Ascending aorta (tissue), 2 donors: ENCODE results near the gene CMTM1. TPM values are rescaled to one million over a fixed set of nuclear protein-coding genes. Genes with fewer than 3 reads are reported as not detected.
A peak's percentile ranks its signal among the peaks of the same experiment; 100 is the strongest.

Experiments
- DNase-seq, 2 donors: peaks; one replicate each; pipeline ENCODE4 v3.0.0-alpha.2; 2019; ENCODE audit warnings: low spot score in 2 of 2
- H3K27ac ChIP-seq, 2 donors: fragments of 200-600 bp; sonication (generic); one replicate each; pipeline ENCODE4 v1.5.1; 2016 to 2017; ENCODE audit warnings: mild to moderate bottlenecking in 1 of 2
- H3K27me3 ChIP-seq: fragments of 200-600 bp; sonication (generic); one replicate; pipeline ENCODE4 v1.5.1; 2017
- H3K36me3 ChIP-seq, 2 donors: fragments of 200-600 bp; sonication (generic); one replicate each; pipeline ENCODE4 v1.5.1; 2016
- H3K4me1 ChIP-seq, 2 donors: fragments of 200-600 bp; sonication (generic); one replicate each; pipeline ENCODE4 v1.5.1; 2016 to 2017; ENCODE audit warnings: mild to moderate bottlenecking in 1 of 2
- H3K4me3 ChIP-seq, 2 donors: fragments of 200-600 bp; sonication (generic); one replicate each; pipeline ENCODE4 v1.5.1; 2016 to 2017; ENCODE audit warnings: mild to moderate bottlenecking in 1 of 2
- H3K9me3 ChIP-seq, 2 donors: fragments of 200-600 bp; sonication (generic); one replicate each; pipeline ENCODE4 v1.5.1; 2016
- intact Hi-C: fragments of 100-400 bp; cut with DNase I; formaldehyde crosslinking; loops from one replicate; pipeline ENCODE4 v1.15.1; 2023
- total RNA-seq: library from RNA; depleted of rRNA; stranded (reverse); fragments of >200 nt; gene quantifications from one replicate; pipeline ENCODE4 v1.1.0, GENCODE V29; 2016
- TF ChIP-seq, protein P1 (sequence below), 3 experiments: fragments of 200-600 bp in 2 of 3; fragments of 450-650 bp in 1 of 3; sonication (generic) in 2 of 3; IDR thresholded peaks; one replicate each; pipeline ENCODE4 v1.5.1; 2016 to 2019; ENCODE audit warnings: antibody characterized with exemption in 3 of 3, mild to moderate bottlenecking in 1 of 3, moderate library complexity in 1 of 3

The CMTM1 gene, protein sequence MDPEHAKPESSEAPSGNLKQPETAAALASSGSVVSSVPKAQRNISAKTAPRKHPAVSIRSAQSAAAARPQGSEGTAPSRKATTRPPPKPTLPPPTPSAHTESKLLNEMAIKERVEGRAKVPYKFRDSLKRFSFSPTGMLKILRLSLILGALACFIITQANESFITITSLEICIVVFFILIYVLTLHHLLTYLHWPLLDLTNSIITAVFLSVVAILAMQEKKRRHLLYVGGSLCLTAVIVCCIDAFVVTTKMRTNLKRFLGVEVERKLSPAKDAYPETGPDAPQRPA
- total RNA-seq = not detected

DNA sequence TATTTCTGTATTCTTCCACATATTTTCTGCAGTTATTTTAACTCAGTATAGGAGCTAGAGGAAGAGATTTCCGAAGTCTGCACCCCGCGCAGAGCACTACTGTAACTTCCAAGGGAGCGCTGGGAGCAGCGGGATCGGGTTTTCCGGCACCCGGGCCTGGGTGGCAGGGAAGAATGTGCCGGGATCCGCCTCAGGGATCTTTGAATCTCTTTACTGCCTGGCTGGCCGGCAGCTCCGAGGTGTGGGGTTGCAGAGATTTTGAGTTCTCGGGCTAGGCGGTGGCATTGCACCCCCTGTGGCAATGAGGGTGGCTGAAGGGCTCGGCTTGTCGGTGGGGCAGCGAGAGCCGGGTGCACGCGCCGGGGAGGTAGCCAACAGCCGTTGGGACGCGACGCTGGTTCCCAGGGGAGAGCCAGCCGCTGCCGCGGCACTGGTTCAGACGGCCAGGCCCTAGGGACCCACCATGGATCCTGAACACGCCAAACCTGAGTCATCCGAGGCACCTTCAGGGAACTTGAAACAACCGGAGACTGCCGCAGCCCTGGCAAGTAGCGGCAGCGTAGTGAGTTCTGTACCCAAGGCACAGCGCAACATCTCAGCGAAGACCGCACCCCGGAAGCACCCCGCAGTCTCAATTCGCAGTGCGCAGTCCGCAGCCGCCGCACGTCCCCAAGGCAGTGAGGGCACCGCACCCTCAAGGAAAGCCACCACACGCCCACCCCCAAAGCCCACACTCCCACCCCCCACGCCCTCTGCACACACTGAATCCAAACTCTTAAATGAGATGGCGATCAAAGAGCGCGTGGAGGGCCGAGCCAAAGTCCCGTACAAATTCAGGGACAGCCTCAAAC is at the start of gene CMTM1:
Gene CMTM1, plus strand, starts transcription at position 389 of the 851 bp plus-strand sequence. Its CDS starts 75 bp downstream, at position 464.
- H3K36me3 ChIP-seq = peaks cover 0 to 22% of the 10 kb centered on the region in 2 donors
- DNase-seq = no peak
- TF ChIP-seq, protein P1, sequence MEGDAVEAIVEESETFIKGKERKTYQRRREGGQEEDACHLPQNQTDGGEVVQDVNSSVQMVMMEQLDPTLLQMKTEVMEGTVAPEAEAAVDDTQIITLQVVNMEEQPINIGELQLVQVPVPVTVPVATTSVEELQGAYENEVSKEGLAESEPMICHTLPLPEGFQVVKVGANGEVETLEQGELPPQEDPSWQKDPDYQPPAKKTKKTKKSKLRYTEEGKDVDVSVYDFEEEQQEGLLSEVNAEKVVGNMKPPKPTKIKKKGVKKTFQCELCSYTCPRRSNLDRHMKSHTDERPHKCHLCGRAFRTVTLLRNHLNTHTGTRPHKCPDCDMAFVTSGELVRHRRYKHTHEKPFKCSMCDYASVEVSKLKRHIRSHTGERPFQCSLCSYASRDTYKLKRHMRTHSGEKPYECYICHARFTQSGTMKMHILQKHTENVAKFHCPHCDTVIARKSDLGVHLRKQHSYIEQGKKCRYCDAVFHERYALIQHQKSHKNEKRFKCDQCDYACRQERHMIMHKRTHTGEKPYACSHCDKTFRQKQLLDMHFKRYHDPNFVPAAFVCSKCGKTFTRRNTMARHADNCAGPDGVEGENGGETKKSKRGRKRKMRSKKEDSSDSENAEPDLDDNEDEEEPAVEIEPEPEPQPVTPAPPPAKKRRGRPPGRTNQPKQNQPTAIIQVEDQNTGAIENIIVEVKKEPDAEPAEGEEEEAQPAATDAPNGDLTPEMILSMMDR (IDR thresholded peaks at IDR 0.05) = no peak
- intact Hi-C loops = no loop called here
- no peaks in the 10 kb centered on the region for H3K9me3 ChIP-seq
- H3K27me3 ChIP-seq = no peaks in the 10 kb centered on the region
- no peak within 1 kb of the TSS for H3K27ac ChIP-seq
- no peak within 1 kb of the TSS for H3K4me3 ChIP-seq
- H3K4me1 ChIP-seq = no peaks in the 10 kb centered on the region

DNA sequence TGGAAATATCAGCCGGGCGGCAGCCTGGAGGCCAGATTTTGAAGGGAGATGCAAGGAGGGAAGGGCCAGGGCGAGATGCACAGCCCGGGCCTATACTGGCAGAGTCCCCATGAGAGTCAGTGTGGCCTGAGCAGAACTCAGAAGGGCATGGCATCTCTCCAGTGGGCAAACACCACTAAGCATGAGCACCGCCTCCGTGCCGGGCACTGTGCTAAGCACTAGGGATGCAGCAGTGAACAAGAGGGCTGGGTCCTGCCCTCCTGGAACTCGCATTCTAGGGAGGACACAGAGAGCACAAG is 49.8 kb upstream of the CMTM1 start:
- Histone ChIP-seq H3K27me3 (no peaks in the 10 kb centered on the region), H3K4me1 (peaks cover 30 to 63% of the 10 kb centered on the region in 2 donors), H3K36me3 (no peaks in the 10 kb centered on the region), H3K27ac (peak overlapping the region; percentile 98 to 99), H3K4me3 (peak overlapping the region in 1 of 2 donors; percentile 36), H3K9me3 (no peaks in the 10 kb centered on the region)
- DNase-seq = no peak
- intact Hi-C loops = loop anchor here (2.0 kb wide), 2 partner anchors 14 to 30 kb away; no protein-coding TSS in a partner anchor
- TF ChIP-seq, protein P1 (IDR thresholded peaks at IDR 0.05) = no peak

GRCh38 chr16:66516808-66517585 is 49.2 kb upstream of the CMTM1 start:
- TF ChIP-seq, protein P1 (IDR thresholded peaks at IDR 0.05) = no peak
- peak overlapping the region; percentile 98 to 99 for H3K27ac ChIP-seq
- H3K4me3 ChIP-seq = peak overlapping the region; percentile 20 to 36
- peaks cover 26 to 63% of the 10 kb centered on the region in 2 donors for H3K4me1 ChIP-seq
- no peaks in the 10 kb centered on the region for H3K36me3 ChIP-seq
- no peaks in the 10 kb centered on the region for H3K27me3 ChIP-seq
- intact Hi-C loops = loop anchor here (1.0 to 2.0 kb wide), 3 partner anchors 14 to 33 kb away; partner anchors contain the start of gene TK2
- H3K9me3 ChIP-seq = no peaks in the 10 kb centered on the region
- peak; percentile 94 to 99 for DNase-seq

- Histone ChIP-seq H3K36me3 (no peaks in the 10 kb centered on the region), H3K4me3 (no peak overlapping the region), H3K27ac (peak overlapping the region; percentile 98 to 99), H3K9me3 (no peaks in the 10 kb centered on the region), H3K27me3 (no peaks in the 10 kb centered on the region), H3K4me1 (peaks cover 19 to 56% of the 10 kb centered on the region in 2 donors)
- intact Hi-C loops = loop anchor here (1.0 to 2.0 kb wide), 3 partner anchors 15 to 33 kb away; partner anchors contain the start of gene TK2
- DNase-seq = no peak
- TF ChIP-seq, protein P1 (IDR thresholded peaks at IDR 0.05) = no peak
These were observed 48.5 kb upstream of the CMTM1 start for GRCh38 chr16:66517586-66518263.
